DMS 273 treated with DMSO at 0.1 percent for 48 hours (cell line): ENCODE measurements around the gene BCCIP.

Experiments used
- DNase-seq: peaks from one replicate; lab custom pipeline; 2025; lab: John Stamatoyannopoulos, UW

Gene BCCIP

GRCh38 chr10:125844751-125845221 lies 21.4 kb downstream of the BCCIP start:
- DNase-seq, result no peak

GRCh38 chr10:125845617-125846016 lies 22.3 kb downstream of the BCCIP start:
- no peak for DNase-seq

- DNase-seq, result no peak
These were observed 23.5 kb downstream of the BCCIP start for GRCh38 chr10:125846894-125847293.

DNA sequence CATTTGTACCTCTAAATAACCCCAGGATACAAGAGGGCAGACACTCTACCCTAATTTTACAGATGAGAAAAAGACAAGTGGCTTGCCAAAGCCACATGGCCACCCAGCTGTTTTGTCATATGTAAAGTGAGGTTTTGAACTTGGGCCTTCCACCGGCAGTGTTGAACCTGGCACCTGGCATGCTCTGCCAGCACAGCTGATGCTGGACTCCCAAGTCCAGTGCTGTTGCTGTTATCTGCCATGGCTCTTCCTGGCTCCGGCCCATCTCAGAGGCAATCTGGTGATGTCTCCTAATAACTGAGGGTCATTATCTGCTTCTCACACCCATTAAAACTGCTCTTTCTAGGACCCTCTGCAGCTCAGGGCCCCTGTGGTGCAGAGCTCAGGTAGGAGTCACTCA lies 25.0 kb downstream of the BCCIP start:
- DNase-seq, result no peak

- DNase-seq, result no peak
These were observed 25.5 kb downstream of the BCCIP start for GRCh38 chr10:125848857-125849256.

DNA sequence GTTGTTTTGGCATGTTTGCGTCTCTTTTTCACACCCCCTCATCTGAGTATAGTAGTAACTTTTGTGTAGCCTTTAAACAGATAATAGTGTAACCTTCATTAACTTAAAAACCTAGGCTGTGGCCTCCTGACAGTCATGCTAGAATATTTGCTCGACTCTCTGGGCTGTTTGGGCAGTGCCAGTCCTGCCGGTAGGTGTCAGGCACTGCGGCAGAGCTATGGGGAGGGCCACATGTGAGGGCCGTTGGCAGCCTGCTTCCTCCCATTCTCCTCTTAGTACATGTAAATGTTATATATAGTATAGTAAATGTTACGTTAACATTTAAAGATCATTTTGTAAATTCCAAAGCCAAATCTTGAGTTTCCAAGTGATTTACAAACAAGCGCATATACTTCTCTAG lies 26.1 kb downstream of the BCCIP start:
- no peak for DNase-seq

GRCh38 chr10:125850766-125851731 lies 27.7 kb downstream of the BCCIP start:
- no peak for DNase-seq

GRCh38 chr10:125852487-125852886 lies 29.1 kb downstream of the BCCIP start:
- DNase-seq, result no peak

GRCh38 chr10:125857185-125857760 lies 33.9 kb downstream of the BCCIP start:
- DNase-seq, result no peak

DNA sequence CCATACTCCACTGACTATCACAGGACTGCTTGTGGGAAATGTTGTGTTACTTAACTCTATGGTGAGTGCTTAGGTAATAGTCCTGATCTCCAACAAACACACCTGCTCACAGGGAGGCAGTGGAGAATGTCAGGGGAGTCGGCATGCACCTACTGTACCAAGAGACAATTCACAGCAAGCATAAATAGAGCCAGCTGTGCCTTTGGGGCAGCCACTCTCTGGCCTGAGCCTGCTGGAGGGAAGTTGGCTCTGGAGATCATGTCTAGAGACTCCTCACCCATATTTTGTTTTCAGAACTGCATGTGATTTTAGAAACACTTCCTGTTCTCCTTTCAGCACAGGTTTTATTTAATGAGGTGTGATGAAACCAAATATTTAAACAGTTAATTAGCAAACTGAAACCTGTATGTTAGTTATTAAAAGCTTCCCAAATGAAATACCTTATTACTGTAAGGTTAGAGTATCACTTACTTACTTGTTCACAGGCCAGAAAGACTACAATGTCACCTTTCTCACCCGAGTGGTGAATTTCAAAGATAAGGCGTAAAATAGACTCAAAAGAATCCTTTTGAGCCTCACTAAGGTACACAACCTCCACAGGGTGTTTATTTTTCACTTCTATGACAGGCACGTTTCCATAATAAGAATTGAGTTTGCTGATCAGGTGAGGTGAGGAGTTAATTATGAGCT lies 35.9 kb downstream of the BCCIP start:
- DNase-seq, result no peak

DNA sequence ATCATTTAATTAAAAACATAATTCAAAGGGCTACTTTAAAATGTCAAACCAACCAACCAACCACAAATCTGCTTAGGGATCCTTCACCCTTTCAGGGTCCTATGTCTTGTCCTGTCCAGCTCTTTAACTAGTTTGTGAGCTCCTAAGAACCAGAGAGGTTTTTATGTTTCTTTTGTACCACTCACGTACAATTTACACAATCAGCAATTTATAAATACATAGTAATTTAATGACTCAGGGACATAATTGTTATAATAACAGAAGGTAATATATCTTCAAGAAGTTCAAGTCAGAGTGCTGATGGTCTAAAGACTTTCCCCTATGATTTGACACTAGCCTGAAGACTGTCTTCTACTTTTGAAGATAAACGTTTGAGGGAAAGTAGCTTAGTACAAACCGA lies 41.8 kb downstream of the BCCIP start:
- no peak for DNase-seq

DNA sequence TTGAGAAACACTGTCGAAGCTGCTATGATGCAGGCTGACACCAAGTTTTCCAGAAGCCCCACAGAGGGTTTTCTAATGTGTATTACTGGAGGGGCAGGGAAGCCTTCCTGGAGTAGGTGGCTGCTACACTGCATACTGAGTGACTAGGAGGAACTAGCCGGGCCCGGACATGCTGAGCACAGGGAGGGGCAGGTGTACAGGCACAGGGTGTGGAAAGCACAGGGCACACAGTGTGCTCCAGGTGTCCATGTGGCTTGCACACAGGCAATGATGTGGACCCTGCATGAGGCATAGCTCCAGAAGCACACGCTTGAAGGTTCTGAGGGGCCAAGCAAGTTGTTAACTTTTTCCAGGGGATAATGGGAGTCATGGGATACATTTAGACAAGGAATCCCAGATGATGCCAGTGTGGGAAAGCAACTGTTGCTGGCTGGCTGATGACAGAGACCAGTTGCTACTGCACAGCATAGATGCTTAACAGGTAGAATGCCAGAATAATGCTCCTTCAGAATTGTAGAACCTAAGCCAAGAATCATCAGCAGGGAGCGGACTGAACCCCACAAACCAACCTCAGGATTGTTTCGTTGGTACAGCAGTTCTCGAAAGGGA lies 43.2 kb downstream of the BCCIP start:
- DNase-seq, result no peak

- no peak for DNase-seq
These were observed 45.1 kb downstream of the BCCIP start for GRCh38 chr10:125868372-125868975.

GRCh38 chr10:125871338-125871737 lies 48.0 kb downstream of the BCCIP start:
- no peak for DNase-seq

DNA sequence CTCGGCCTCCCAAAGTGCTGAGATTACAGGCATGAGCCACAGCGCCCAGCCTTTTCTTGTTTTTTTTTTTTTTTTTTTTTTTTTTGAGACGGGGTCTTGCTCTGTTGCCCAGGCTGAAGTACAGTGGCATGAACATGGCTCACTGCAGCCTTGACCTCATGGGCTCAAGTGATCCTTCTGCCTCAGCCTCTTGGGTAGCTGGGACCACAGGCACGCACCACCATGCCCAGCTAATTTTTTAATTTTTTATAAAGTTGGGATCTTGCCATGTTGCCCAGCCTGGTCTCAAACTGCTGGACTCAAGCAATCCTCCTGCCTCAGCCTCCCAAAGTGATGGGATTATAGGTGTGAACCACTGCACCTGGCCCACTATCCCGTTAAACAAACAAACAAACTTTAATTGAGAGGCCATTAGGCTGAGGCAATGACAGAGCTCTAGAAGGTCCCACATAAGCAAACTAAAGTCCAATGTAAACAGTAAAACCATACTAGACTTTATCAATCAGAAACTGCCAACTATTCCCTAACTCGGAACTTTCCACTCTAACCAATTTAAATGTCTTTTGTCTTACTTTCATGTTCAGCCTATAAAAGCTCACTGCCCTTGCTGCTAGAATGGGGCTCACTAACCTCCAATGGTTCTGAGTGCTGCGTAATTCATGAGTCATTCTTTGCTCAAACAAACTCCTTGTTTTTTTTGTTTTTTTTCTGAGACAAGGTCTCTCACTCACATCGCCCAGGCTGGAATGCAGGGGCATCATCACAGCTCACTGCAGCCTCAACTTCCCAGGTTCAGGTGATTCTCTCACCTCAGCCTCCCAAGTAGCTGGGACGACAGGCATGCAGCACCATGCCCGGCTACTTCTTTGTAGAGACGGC lies 55.9 kb downstream of the BCCIP start:
- no peak for DNase-seq

- no peak for DNase-seq
These were observed 57.4 kb downstream of the BCCIP start for GRCh38 chr10:125880719-125881118.

DNA sequence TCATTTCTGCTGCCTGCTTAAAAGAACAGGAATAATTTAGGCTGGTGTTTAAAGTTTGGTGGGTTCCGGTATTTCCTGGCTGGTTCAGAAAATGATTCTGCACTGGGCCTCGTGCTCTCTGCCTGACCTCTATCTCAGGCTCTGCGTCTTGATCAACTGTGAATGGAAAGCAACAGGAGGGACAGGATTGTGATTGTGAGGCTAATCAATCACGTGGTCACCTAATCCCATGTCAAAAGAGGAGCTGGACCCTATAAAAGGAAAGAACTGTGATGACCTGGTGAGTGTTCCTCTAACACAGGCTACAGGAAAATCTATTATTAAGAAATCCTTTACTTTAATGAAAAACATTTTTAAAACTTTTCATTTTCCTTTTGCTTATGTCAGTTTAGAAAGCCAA lies 57.8 kb downstream of the BCCIP start, which contains the start of gene DHX32:
DHX32 (minus strand) TSS at position 101 of the 400 bp plus-strand sequence. CDS start 468 bp downstream, outside the sequence.
- DNase-seq, result no peak

- no peak for DNase-seq
These were observed 59.2 kb downstream of the BCCIP start for GRCh38 chr10:125882596-125882995.

GRCh38 chr10:125883211-125883610 lies 59.9 kb downstream of the BCCIP start:
- no peak for DNase-seq
